Measurements from ENCODE around the gene SPAST. TPM values are rescaled to one million over a fixed set of nuclear protein-coding genes. Genes with fewer than 3 reads are reported as not detected.

Gene SPAST
- total and polyA plus RNA-seq, 8 donors, result 2.5 to 10.4 (median 5.9) TPM

GRCh38 chr2:32067549-32067948 lies 4.2 kb downstream of the SPAST start:
- FAIRE-seq, result no peak
- 98 to 99% methylated on average over 2 of the region's 2 CpGs for WGBS, 2 donors
- TF ChIP-seq, protein P1, sequence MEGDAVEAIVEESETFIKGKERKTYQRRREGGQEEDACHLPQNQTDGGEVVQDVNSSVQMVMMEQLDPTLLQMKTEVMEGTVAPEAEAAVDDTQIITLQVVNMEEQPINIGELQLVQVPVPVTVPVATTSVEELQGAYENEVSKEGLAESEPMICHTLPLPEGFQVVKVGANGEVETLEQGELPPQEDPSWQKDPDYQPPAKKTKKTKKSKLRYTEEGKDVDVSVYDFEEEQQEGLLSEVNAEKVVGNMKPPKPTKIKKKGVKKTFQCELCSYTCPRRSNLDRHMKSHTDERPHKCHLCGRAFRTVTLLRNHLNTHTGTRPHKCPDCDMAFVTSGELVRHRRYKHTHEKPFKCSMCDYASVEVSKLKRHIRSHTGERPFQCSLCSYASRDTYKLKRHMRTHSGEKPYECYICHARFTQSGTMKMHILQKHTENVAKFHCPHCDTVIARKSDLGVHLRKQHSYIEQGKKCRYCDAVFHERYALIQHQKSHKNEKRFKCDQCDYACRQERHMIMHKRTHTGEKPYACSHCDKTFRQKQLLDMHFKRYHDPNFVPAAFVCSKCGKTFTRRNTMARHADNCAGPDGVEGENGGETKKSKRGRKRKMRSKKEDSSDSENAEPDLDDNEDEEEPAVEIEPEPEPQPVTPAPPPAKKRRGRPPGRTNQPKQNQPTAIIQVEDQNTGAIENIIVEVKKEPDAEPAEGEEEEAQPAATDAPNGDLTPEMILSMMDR (IDR thresholded peaks at IDR 0.05), result no peak
- Histone ChIP-seq H3K36me3 (no peaks in the 10 kb centered on the region), H3K4me1 (peaks cover 0 to 11% (median 2%) of the 10 kb centered on the region in 3 donors), H3K4me3 (no peak overlapping the region), H3K27ac (no peak overlapping the region), H3K9me3 (no peaks in the 10 kb centered on the region), H3K27me3 (no peaks in the 10 kb centered on the region)
- no peak for DNase-seq
- intact Hi-C loops (cut with DNase I), result no loop called here
- no peak for ATAC-seq

DNA sequence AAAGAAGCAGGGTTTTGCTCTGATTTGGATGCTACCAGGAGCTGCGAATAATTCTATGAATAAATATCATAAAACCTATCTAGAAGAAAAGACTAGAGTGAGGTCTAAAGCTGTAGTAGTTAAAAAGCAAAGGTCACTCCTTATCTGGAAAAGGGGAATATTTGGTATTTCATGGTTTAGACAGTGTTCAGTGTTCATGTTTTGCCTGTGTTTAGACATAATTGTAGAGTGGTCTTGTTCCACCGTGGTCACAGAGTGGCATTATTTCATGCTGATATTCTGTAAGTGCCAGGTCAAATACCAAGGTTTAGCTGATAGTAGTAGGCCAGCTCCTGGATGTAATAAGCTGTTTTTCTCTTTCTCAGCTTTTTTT lies 10.8 kb downstream of the SPAST start:
- intact Hi-C loops (cut with DNase I), result no loop called here
- 48 to 52% methylated on average over 2 of the region's 2 CpGs for WGBS, 2 donors
- no peaks in the 10 kb centered on the region for H3K27me3 ChIP-seq
- no peaks in the 10 kb centered on the region for H3K9me3 ChIP-seq
- DNase-seq (no peak), FAIRE-seq (no peak), ATAC-seq (no peak)
- H3K27ac ChIP-seq, result no peak overlapping the region
- TF ChIP-seq, protein P1 (IDR thresholded peaks at IDR 0.05), result no peak
- no peaks in the 10 kb centered on the region for H3K36me3 ChIP-seq
- no peaks in the 10 kb centered on the region for H3K4me1 ChIP-seq
- no peak overlapping the region for H3K4me3 ChIP-seq

DNA sequence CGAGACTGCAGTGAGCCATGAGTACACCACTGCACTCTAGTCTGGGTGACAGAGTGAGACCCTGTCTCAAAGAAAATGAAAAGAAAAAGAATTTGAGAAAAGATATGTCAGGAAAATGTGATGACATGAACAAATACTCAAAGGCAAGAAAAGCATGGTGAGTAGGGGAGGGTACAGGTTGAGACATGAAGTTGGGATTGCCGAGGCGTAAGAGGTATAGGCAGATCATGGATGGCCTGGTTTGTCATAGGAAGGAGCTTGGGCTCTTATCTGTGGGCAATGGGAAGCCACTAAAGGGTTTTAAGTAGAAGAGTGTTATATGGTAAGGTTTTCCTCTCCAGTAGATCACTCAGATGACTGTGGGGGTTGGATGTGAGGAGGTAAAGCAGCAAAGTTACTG lies 32.3 kb downstream of the SPAST start:
- H3K4me1 ChIP-seq, result peaks cover 0 to 6% (median 0%) of the 10 kb centered on the region in 3 donors
- TF ChIP-seq, protein P1 (IDR thresholded peaks at IDR 0.05), result no peak
- H3K27ac ChIP-seq, result no peak overlapping the region
- H3K36me3 ChIP-seq, result no peaks in the 10 kb centered on the region
- no peaks in the 10 kb centered on the region for H3K9me3 ChIP-seq
- intact Hi-C loops (cut with DNase I), result no loop called here
- DNase-seq (no peak), FAIRE-seq (no peak), ATAC-seq (no peak)
- no peaks in the 10 kb centered on the region for H3K27me3 ChIP-seq
- 93 to 97% methylated on average over 3 of the region's 3 CpGs for WGBS, 2 donors
- H3K4me3 ChIP-seq, result no peak overlapping the region

DNA sequence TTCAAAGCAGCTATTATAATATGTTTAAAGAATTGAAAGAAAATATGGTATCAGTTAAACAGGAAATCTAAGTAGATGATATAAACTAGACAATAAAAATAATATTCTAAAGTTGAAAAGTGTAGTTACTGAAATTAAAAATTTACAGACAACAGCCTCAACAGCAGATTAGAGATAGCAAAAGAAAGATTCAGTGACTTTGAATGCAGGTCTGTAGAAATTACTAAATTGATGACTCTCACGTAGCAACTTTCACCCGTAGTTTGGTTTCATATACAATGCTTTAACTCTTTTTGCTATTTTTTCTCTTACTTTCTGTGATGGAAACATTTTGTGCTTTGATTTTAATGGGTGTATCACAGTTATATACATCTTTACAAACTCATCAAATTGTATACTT lies 44.8 kb downstream of the SPAST start:
- FAIRE-seq (no peak), DNase-seq (no peak), ATAC-seq (no peak)
- TF ChIP-seq, protein P1 (IDR thresholded peaks at IDR 0.05), result no peak
- H3K4me1 ChIP-seq, result no peaks in the 10 kb centered on the region
- H3K36me3 ChIP-seq, result peaks cover 0 to 10% (median 4%) of the 10 kb centered on the region in 3 donors
- WGBS, 2 donors, result 96 to 98% methylated on average over 2 of the region's 2 CpGs
- intact Hi-C loops (cut with DNase I), result no loop called here
- no peak overlapping the region for H3K27ac ChIP-seq
- H3K27me3 ChIP-seq, result no peaks in the 10 kb centered on the region
- H3K4me3 ChIP-seq, result no peak overlapping the region
- H3K9me3 ChIP-seq, result no peaks in the 10 kb centered on the region

GRCh38 chr2:32118055-32118454 lies 54.7 kb downstream of the SPAST start:
- DNase-seq (no peak), ATAC-seq (no peak), FAIRE-seq (no peak)
- WGBS, 2 donors, result 92 to 95% methylated on average over 3 of the region's 3 CpGs
- Histone ChIP-seq H3K27ac (no peak overlapping the region), H3K36me3 (no peaks in the 10 kb centered on the region), H3K9me3 (no peaks in the 10 kb centered on the region), H3K27me3 (no peaks in the 10 kb centered on the region), H3K4me3 (no peak overlapping the region), H3K4me1 (no peaks in the 10 kb centered on the region)
- intact Hi-C loops (cut with DNase I), result no loop called here
- TF ChIP-seq, protein P1 (IDR thresholded peaks at IDR 0.05), result no peak
